ENCODE results near the gene DNM2.

DNM2 gene

DNA sequence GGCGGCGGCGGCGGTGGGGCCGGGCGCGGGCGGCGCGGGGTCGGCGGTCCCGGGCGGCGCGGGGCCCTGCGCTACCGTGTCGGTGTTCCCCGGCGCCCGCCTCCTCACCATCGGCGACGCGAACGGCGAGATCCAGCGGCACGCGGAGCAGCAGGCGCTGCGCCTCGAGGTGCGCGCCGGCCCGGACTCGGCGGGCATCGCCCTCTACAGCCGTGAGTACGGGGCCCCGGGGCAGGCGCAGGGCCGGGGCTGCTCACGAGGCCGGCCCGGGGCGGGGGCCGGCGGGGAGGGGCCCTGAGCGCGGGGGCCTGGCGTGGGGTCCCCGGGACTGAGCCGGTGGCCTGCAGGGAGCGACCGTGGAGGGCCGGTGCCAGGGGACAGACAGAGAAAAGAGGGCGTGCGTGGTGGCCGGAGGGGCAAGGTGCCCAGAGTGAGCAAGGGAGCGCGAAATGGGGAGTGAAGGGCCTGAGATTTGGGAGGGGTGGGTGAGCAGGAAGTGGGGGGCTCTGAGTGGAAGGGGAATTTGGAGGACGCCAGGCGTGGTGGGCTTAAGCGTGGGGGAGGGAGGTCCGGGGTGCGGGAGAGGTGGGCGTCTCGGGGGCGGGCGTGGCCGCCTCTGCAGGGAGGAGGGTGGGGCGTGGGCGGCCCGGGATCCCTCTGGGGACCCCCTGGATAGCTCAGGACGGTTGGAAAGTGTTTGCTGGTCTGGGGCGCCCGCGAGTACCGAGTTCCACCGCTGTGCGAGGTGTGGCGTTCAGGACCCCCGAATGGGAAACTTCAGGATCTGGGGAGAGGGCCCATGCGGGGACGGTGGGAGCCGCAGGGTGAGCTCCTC, 154.0 kb downstream of the DNM2 start (continued):
- TF ChIP-seq ZNF621 (tag by site-specific recombination; IDR thresholded peaks at IDR 0.05) = no peak
- TF ChIP-seq ZNF548 (tag by site-specific recombination; IDR thresholded peaks at IDR 0.05) = no peak
- TF ChIP-seq ZNF157 (tag by site-specific recombination; IDR thresholded peaks at IDR 0.05) = no peak
- peak; percentile 67 for TF ChIP-seq SP2 (tag by site-specific recombination; IDR thresholded peaks at IDR 0.05)
- TF ChIP-seq ZNF654 (tag by site-specific recombination; IDR thresholded peaks at IDR 0.05; ENCODE audit: low read depth) = no peak
- peak; percentile 97 for TF ChIP-seq ZFHX2 (tag by site-specific recombination; conservative IDR thresholded peaks at IDR 0.05)
- TF ChIP-seq, protein P1, sequence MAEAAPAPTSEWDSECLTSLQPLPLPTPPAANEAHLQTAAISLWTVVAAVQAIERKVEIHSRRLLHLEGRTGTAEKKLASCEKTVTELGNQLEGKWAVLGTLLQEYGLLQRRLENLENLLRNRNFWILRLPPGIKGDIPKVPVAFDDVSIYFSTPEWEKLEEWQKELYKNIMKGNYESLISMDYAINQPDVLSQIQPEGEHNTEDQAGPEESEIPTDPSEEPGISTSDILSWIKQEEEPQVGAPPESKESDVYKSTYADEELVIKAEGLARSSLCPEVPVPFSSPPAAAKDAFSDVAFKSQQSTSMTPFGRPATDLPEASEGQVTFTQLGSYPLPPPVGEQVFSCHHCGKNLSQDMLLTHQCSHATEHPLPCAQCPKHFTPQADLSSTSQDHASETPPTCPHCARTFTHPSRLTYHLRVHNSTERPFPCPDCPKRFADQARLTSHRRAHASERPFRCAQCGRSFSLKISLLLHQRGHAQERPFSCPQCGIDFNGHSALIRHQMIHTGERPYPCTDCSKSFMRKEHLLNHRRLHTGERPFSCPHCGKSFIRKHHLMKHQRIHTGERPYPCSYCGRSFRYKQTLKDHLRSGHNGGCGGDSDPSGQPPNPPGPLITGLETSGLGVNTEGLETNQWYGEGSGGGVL (tag by site-specific recombination; IDR thresholded peaks at IDR 0.05) = peak; percentile 86
- TF ChIP-seq ZNF202 (tag by site-specific recombination; IDR thresholded peaks at IDR 0.05; ENCODE audit: borderline replicate concordance) = no peak
- TF ChIP-seq ZBTB8A (tag by site-specific recombination; IDR thresholded peaks at IDR 0.05) = peak; percentile 60
- no peak for TF ChIP-seq ZNF610 (tag by site-specific recombination; IDR thresholded peaks at IDR 0.05; ENCODE audit: borderline replicate concordance)
- TF ChIP-seq MEIS1 (CRISPR knock-in tag; IDR thresholded peaks at IDR 0.05; ENCODE audit: borderline replicate concordance) = no peak
- TF ChIP-seq ZNF473 (tag by site-specific recombination; IDR thresholded peaks at IDR 0.05) = no peak
- no peak for TF ChIP-seq HOXD13 (CRISPR knock-in tag; IDR thresholded peaks at IDR 0.05; ENCODE audit: borderline replicate concordance)
- TF ChIP-seq IKZF3 (tag by site-specific recombination; IDR thresholded peaks at IDR 0.05) = peak; percentile 13; the same call in 1 of the 2 replicates
- TF ChIP-seq, protein P2, sequence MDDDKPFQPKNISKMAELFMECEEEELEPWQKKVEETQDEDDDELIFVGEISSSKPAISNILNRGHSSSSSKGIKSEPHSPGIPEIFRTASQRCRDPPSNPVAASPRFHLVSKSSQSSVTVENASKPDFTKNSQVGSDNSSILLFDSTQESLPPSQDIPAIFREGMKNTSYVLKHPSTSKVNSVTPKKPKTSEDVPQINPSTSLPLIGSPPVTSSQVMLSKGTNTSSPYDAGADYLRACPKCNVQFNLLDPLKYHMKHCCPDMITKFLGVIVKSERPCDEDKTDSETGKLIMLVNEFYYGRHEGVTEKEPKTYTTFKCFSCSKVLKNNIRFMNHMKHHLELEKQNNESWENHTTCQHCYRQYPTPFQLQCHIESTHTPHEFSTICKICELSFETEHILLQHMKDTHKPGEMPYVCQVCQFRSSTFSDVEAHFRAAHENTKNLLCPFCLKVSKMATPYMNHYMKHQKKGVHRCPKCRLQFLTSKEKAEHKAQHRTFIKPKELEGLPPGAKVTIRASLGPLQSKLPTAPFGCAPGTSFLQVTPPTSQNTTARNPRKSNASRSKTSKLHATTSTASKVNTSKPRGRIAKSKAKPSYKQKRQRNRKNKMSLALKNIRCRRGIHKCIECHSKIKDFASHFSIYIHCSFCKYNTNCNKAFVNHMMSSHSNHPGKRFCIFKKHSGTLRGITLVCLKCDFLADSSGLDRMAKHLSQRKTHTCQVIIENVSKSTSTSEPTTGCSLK (tag by site-specific recombination; IDR thresholded peaks at IDR 0.05) = no peak
- no peak; the same call in 1 of the 2 replicates for TF ChIP-seq BCL11B (tag by site-specific recombination; IDR thresholded peaks at IDR 0.05; ENCODE audit: low read depth)
- TF ChIP-seq, protein P3, sequence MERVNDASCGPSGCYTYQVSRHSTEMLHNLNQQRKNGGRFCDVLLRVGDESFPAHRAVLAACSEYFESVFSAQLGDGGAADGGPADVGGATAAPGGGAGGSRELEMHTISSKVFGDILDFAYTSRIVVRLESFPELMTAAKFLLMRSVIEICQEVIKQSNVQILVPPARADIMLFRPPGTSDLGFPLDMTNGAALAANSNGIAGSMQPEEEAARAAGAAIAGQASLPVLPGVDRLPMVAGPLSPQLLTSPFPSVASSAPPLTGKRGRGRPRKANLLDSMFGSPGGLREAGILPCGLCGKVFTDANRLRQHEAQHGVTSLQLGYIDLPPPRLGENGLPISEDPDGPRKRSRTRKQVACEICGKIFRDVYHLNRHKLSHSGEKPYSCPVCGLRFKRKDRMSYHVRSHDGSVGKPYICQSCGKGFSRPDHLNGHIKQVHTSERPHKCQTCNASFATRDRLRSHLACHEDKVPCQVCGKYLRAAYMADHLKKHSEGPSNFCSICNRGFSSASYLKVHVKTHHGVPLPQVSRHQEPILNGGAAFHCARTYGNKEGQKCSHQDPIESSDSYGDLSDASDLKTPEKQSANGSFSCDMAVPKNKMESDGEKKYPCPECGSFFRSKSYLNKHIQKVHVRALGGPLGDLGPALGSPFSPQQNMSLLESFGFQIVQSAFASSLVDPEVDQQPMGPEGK (tag by site-specific recombination; IDR thresholded peaks at IDR 0.05) = peak; percentile 91
- TF ChIP-seq, protein P4, sequence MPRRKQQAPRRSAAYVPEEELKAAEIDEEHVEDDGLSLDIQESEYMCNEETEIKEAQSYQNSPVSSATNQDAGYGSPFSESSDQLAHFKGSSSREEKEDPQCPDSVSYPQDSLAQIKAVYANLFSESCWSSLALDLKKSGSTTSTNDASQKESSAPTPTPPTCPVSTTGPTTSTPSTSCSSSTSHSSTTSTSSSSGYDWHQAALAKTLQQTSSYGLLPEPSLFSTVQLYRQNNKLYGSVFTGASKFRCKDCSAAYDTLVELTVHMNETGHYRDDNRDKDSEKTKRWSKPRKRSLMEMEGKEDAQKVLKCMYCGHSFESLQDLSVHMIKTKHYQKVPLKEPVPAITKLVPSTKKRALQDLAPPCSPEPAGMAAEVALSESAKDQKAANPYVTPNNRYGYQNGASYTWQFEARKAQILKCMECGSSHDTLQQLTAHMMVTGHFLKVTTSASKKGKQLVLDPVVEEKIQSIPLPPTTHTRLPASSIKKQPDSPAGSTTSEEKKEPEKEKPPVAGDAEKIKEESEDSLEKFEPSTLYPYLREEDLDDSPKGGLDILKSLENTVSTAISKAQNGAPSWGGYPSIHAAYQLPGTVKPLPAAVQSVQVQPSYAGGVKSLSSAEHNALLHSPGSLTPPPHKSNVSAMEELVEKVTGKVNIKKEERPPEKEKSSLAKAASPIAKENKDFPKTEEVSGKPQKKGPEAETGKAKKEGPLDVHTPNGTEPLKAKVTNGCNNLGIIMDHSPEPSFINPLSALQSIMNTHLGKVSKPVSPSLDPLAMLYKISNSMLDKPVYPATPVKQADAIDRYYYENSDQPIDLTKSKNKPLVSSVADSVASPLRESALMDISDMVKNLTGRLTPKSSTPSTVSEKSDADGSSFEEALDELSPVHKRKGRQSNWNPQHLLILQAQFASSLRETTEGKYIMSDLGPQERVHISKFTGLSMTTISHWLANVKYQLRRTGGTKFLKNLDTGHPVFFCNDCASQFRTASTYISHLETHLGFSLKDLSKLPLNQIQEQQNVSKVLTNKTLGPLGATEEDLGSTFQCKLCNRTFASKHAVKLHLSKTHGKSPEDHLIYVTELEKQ (tag by site-specific recombination; IDR thresholded peaks at IDR 0.05; ENCODE audit: borderline replicate concordance) = no peak
- peak; percentile 100 for TF ChIP-seq ZNF335 (tag by site-specific recombination; conservative IDR thresholded peaks at IDR 0.05)
- no peak for TF ChIP-seq ZSCAN16 (tag by site-specific recombination; IDR thresholded peaks at IDR 0.05)
- no peak for TF ChIP-seq ZNF571 (tag by site-specific recombination; IDR thresholded peaks at IDR 0.05)
- no peak for TF ChIP-seq ZNF223 (tag by site-specific recombination; IDR thresholded peaks at IDR 0.05)
- no peak for TF ChIP-seq PRDM1 (tag by site-specific recombination; IDR thresholded peaks at IDR 0.05)
- TF ChIP-seq, protein P5, sequence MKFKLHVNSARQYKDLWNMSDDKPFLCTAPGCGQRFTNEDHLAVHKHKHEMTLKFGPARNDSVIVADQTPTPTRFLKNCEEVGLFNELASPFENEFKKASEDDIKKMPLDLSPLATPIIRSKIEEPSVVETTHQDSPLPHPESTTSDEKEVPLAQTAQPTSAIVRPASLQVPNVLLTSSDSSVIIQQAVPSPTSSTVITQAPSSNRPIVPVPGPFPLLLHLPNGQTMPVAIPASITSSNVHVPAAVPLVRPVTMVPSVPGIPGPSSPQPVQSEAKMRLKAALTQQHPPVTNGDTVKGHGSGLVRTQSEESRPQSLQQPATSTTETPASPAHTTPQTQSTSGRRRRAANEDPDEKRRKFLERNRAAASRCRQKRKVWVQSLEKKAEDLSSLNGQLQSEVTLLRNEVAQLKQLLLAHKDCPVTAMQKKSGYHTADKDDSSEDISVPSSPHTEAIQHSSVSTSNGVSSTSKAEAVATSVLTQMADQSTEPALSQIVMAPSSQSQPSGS (tag by site-specific recombination; IDR thresholded peaks at IDR 0.05; ENCODE audit: low read depth) = no peak
- no peak for TF ChIP-seq GLI2 (tag by site-specific recombination; IDR thresholded peaks at IDR 0.05; ENCODE audit: borderline replicate concordance, low read depth)
- no peak for TF ChIP-seq ZNF146 (tag by site-specific recombination; IDR thresholded peaks at IDR 0.05)
- no peak for TF ChIP-seq ZNF324 (tag by site-specific recombination; IDR thresholded peaks at IDR 0.05)
- no peak for TF ChIP-seq ZNF133 (tag by site-specific recombination; IDR thresholded peaks at IDR 0.05)
- TF ChIP-seq ZNF184 (tag by site-specific recombination; IDR thresholded peaks at IDR 0.05) = no peak
- TF ChIP-seq ZNF24 (tag by site-specific recombination; IDR thresholded peaks at IDR 0.05) = no peak
